GM12878 (cell line): ENCODE results near the gene C5orf15.

Experiments
- CTCF ChIP-seq, 3 experiments: IDR thresholded peaks in 2 of 3; conservative IDR thresholded peaks in 1 of 3; 2 replicates each; pipeline ENCODE4 v1.5.1; 2011; ENCODE audit warnings: low read depth in 3 of 3, low read length in 3 of 3, mild to moderate bottlenecking in 3 of 3, control low read depth in 2 of 3, moderate library complexity in 2 of 3, inconsistent platforms in 1 of 3, mixed read lengths in 1 of 3; ENCODE audit not compliant: control insufficient read depth in 2 of 3, insufficient read depth in 1 of 3; ENCODE audit errors: extremely low read depth in 1 of 3
- ELK1 ChIP-seq: IDR thresholded peaks from 2 replicates; pipeline ENCODE4 v1.6.1; 2012; ENCODE audit warnings: low read depth, low read length, improper control_type of control experiment
- EP300 ChIP-seq, 2 experiments: fragments of 150-350 bp in 1 of 2; IDR thresholded peaks; 2 replicates each; pipeline ENCODE4 v1.6.1; 2011 to 2012; ENCODE audit warnings: low read depth in 2 of 2, low read length in 2 of 2, borderline replicate concordance in 1 of 2, improper control_type of control experiment in 1 of 2, inconsistent platforms in 1 of 2; ENCODE audit not compliant: control insufficient read depth in 1 of 2
- EZH2 ChIP-seq: IDR thresholded peaks from 2 replicates; pipeline ENCODE4 v1.6.1; 2012; ENCODE audit warnings: low read depth, mild to moderate bottlenecking, control low read depth, inconsistent platforms, low read length, borderline replicate concordance; ENCODE audit not compliant: control insufficient read depth
- MXI1 ChIP-seq: fragments of 150-350 bp; IDR thresholded peaks from 2 replicates; pipeline ENCODE4 v1.6.1; 2011; ENCODE audit warnings: low read depth, mild to moderate bottlenecking, inconsistent platforms, low read length, improper control_type of control experiment
- MYB ChIP-seq: fragments of 150-350 bp; IDR thresholded peaks from 2 replicates; pipeline ENCODE4 v1.6.1; 2014; ENCODE audit warnings: mild to moderate bottlenecking, low read depth, low read length, borderline replicate concordance
- POLR2A ChIP-seq: IDR thresholded peaks from 2 replicates; pipeline ENCODE4 v1.6.1; 2011; ENCODE audit warnings: low read depth, mild to moderate bottlenecking, low read length
- POLR2AphosphoS5 ChIP-seq: IDR thresholded peaks from 2 replicates; pipeline ENCODE4 v1.6.1; 2011; ENCODE audit warnings: mild to moderate bottlenecking, low read length, inconsistent platforms
- RELB ChIP-seq: fragments of 450-650 bp; IDR thresholded peaks from 2 replicates; pipeline ENCODE4 v1.6.1; 2017; ENCODE audit warnings: low read depth, mild to moderate bottlenecking, moderate library complexity
- REST ChIP-seq: IDR thresholded peaks from 2 replicates; pipeline ENCODE4 v1.6.1; 2012; ENCODE audit warnings: mild to moderate bottlenecking, low read depth, low read length
- SIN3A ChIP-seq: IDR thresholded peaks from 2 replicates; pipeline ENCODE4 v1.6.1; 2012; ENCODE audit warnings: low read depth, low read length, improper control_type of control experiment
- ZNF217 ChIP-seq: fragments of 450-650 bp; IDR thresholded peaks from 2 replicates; pipeline ENCODE4 v1.6.1; 2017; ENCODE audit warnings: antibody characterized with exemption, mild to moderate bottlenecking
- ZNF687 ChIP-seq: fragments of 450-650 bp; IDR thresholded peaks from 2 replicates; pipeline ENCODE4 v1.6.1; 2017; ENCODE audit warnings: mild to moderate bottlenecking, moderate library complexity

- no peak for TF ChIP-seq ZNF217
- TF ChIP-seq POLR2AphosphoS5: no peak
- no peak for TF ChIP-seq ELK1
- TF ChIP-seq RELB: no peak
- TF ChIP-seq EZH2: no peak
- TF ChIP-seq MYB: no peak
- no peak for TF ChIP-seq POLR2A
- no peak for TF ChIP-seq REST
- no peak for TF ChIP-seq SIN3A
- TF ChIP-seq CTCF (IDR thresholded peaks at IDR 0.05 in 2 of 3, conservative IDR thresholded peaks at IDR 0.05 in 1 of 3; ENCODE audit: control insufficient read depth in 2 of 3, extremely low read depth in 1 of 3, insufficient read depth in 1 of 3, low read depth in 3 of 3, low read length in 3 of 3): no peak
- no peak for TF ChIP-seq MXI1
- no peak for TF ChIP-seq EP300 (IDR thresholded peaks at IDR 0.05; ENCODE audit: borderline replicate concordance in 1 of 2, control insufficient read depth in 1 of 2, low read depth in 2 of 2, low read length in 2 of 2)
- TF ChIP-seq ZNF687: no peak
Measured at GRCh38 chr5:133918316-133918715, 50.1 kb downstream of the C5orf15 start.
